WTC11 (cell line): Measurements from ENCODE around the gene OR8J3. TPM values are rescaled to one million over a fixed set of nuclear protein-coding genes. Genes with fewer than 3 reads are reported as not detected.

Experiments used
- ATAC-seq: fragments of 200-7000 bp; cut with Tn5 transposase; 2 replicates; pipeline ENCODE4 v1.10.0; 2021; ENCODE audit warnings: mild to moderate bottlenecking, moderate library complexity
- CTCF ChIA-PET: fragments of 300-600 bp; sonication (Branson Sonifier 250); formaldehyde crosslinking; loops from one replicate; lab custom pipeline; 2021; ENCODE audit warnings: antibody characterized with exemption; lab: Charles Lee
- POLR2A ChIA-PET: fragments of 350-600 bp; sonication (Branson Sonifier 250); formaldehyde crosslinking; loops from one replicate; lab custom pipeline; 2021; ENCODE audit warnings: antibody characterized with exemption; lab: Charles Lee
- DNase-seq: peaks from one replicate; pipeline ENCODE4 v3.0.0; 2021; ENCODE audit warnings: low spot score
- H3K27ac Mint-ChIP-seq: 2 replicates; pipeline ENCODE4 v1.8.0; 2021; ENCODE audit warnings: mixed read lengths
- H3K27me3 Mint-ChIP-seq: 2 replicates; pipeline ENCODE4 v1.8.0; 2021; ENCODE audit warnings: low read depth, mild to moderate bottlenecking, moderate library complexity, mixed read lengths
- H3K36me3 Mint-ChIP-seq: 2 replicates; pipeline ENCODE4 v1.8.0; 2021; ENCODE audit warnings: mixed read lengths
- H3K4me1 Mint-ChIP-seq: 2 replicates; pipeline ENCODE4 v1.8.0; 2022; ENCODE audit warnings: mixed read lengths
- H3K4me3 Mint-ChIP-seq: 2 replicates; pipeline ENCODE4 v1.8.0; 2021; ENCODE audit warnings: mild to moderate bottlenecking, moderate library complexity, mixed read lengths
- H3K9me3 Mint-ChIP-seq: 2 replicates; pipeline ENCODE4 v1.8.0; 2021; ENCODE audit warnings: mixed read lengths
- CBFB ChIP-seq: sonication (generic); formaldehyde crosslinking; IDR thresholded peaks from 2 replicates; pipeline ENCODE4 v1.8.1; 2022; ENCODE audit warnings: mild to moderate bottlenecking, low read depth, missing genetic modification reagents
- CREM ChIP-seq: sonication (generic); formaldehyde crosslinking; IDR thresholded peaks from 2 replicates; pipeline ENCODE4 v1.8.1; 2022; ENCODE audit warnings: mild to moderate bottlenecking, missing genetic modification reagents, moderate library complexity
- ESRRA ChIP-seq: sonication (generic); formaldehyde crosslinking; IDR thresholded peaks from 2 replicates; pipeline ENCODE4 v1.8.1; 2022; ENCODE audit warnings: mild to moderate bottlenecking, missing genetic modification reagents, borderline replicate concordance
- HMGA2 ChIP-seq: fragments of 250-450 bp; sonication (Bioruptor Pico); IDR thresholded peaks from 2 replicates; pipeline ENCODE4 v1.4.0; 2021; ENCODE audit warnings: mild to moderate bottlenecking, moderate library complexity
- MXD4 ChIP-seq: fragments of 250-450 bp; sonication (Bioruptor Pico); IDR thresholded peaks from 2 replicates; pipeline ENCODE4 v1.8.0; 2021; ENCODE audit warnings: mild to moderate bottlenecking, moderate library complexity, borderline replicate concordance
- MYBL2 ChIP-seq: sonication (generic); formaldehyde crosslinking; IDR thresholded peaks from 2 replicates; pipeline ENCODE4 v1.8.1; 2023; ENCODE audit warnings: mild to moderate bottlenecking, moderate library complexity, missing genetic modification reagents
- PRRX2 ChIP-seq: fragments of 250-450 bp; sonication (Bioruptor Pico); IDR thresholded peaks from 2 replicates; pipeline ENCODE4 v1.8.0; 2021; ENCODE audit warnings: mild to moderate bottlenecking
- SMAD4 ChIP-seq: sonication (generic); formaldehyde crosslinking; IDR thresholded peaks from 2 replicates; pipeline ENCODE4 v1.8.0; 2022; ENCODE audit warnings: mild to moderate bottlenecking, missing genetic modification reagents
- SP1 ChIP-seq: sonication (generic); formaldehyde crosslinking; conservative IDR thresholded peaks from 2 replicates; pipeline ENCODE4 v1.8.1; 2022; ENCODE audit warnings: missing genetic modification reagents
- TCF7 ChIP-seq: sonication (generic); formaldehyde crosslinking; IDR thresholded peaks from 2 replicates; pipeline ENCODE4 v1.8.0; 2022; ENCODE audit warnings: mild to moderate bottlenecking, low read depth, missing genetic modification reagents, moderate library complexity
- ZNF219 ChIP-seq: sonication (generic); formaldehyde crosslinking; IDR thresholded peaks from 2 replicates; pipeline ENCODE4 v1.8.0; 2023; ENCODE audit warnings: missing genetic modification reagents, mild to moderate bottlenecking, borderline replicate concordance
- ZNF416 ChIP-seq: fragments of 250-450 bp; sonication (Bioruptor Pico); IDR thresholded peaks from 2 replicates; pipeline ENCODE4 v1.9.0; 2021; ENCODE audit warnings: mild to moderate bottlenecking, inconsistent platforms
- total RNA-seq: library from RNA; stranded (reverse); gene quantifications from 3 replicates; pipeline ENCODE4 v1.2.3, GENCODE V29; 2021
- TF ChIP-seq, protein P1 (sequence below): sonication (generic); formaldehyde crosslinking; IDR thresholded peaks from 2 replicates; pipeline ENCODE4 v1.8.1; 2023; ENCODE audit warnings: mild to moderate bottlenecking, missing genetic modification reagents, moderate library complexity
- TF ChIP-seq, protein P2 (sequence below): fragments of 250-450 bp; sonication (Bioruptor Pico); IDR thresholded peaks from 2 replicates; pipeline ENCODE4 v2.1.2; 2022; ENCODE audit warnings: mild to moderate bottlenecking, moderate library complexity
- TF ChIP-seq, protein P3 (sequence below): sonication (generic); formaldehyde crosslinking; IDR thresholded peaks from 2 replicates; pipeline ENCODE4 v1.8.0; 2022; ENCODE audit warnings: mild to moderate bottlenecking, missing genetic modification reagents
- TF ChIP-seq, protein P4 (sequence below): sonication (generic); formaldehyde crosslinking; IDR thresholded peaks from 2 replicates; pipeline ENCODE4 v1.8.0; 2023; ENCODE audit warnings: missing genetic modification reagents, mild to moderate bottlenecking, borderline replicate concordance
- TF ChIP-seq, protein P5 (sequence below): sonication (generic); formaldehyde crosslinking; IDR thresholded peaks from 2 replicates; pipeline ENCODE4 v1.8.1; 2023; ENCODE audit warnings: mild to moderate bottlenecking, missing genetic modification reagents, borderline replicate concordance

Gene OR8J3
- total RNA-seq, 1 experiment from 2014 or later = not detected

DNA sequence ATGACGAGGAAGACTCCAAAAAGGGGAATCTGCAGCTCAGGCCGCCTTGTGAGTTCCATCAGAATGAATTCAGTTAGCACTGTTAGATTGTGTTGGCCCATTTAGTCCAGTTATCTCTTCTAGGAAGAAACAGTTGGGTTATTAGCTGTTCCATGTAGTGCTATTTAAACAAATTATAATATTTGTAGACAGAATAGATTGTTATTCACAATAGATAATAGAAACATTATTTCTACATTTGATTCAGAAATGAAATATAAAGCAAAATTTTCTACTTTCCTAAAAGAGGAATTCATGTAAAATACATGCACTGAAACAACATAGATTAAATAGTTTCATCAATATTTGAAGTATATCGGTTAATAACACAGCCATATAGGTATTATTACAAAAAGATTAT is 20.2 kb upstream of the OR8J3 start, which contains the start of gene OR8K5 (continued):
- TF ChIP-seq, protein P1, sequence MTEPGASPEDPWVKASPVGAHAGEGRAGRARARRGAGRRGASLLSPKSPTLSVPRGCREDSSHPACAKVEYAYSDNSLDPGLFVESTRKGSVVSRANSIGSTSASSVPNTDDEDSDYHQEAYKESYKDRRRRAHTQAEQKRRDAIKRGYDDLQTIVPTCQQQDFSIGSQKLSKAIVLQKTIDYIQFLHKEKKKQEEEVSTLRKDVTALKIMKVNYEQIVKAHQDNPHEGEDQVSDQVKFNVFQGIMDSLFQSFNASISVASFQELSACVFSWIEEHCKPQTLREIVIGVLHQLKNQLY = no peak
- no peak for TF ChIP-seq MXD4
- TF ChIP-seq, all 79 proteins: peak for 0

DNA sequence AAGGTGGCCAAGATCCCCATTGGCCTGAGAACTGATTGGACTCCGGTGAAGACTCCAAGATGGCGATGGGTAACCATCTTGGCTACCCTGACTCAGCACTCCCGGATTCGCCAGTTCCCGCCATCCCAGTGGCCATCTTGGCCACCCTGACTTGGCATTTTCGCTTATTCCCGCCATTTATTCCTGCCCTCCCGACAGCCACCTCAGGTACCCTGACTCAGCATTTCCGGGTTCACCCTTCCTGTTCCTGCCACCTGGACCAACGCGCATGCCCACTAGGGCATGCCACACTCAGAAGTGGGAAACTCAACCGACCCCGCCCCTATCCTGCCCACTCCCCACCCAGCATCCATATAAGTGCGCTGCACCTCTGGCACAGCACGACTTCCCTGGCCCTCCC is 12.3 kb upstream of the OR8J3 start:
- DNase-seq (no peak), ATAC-seq (no peak)
- H3K36me3 Mint-ChIP-seq = peaks cover 35% of the 10 kb centered on the region
- H3K4me1 Mint-ChIP-seq = no peaks in the 10 kb centered on the region
- no peak overlapping the region for H3K4me3 Mint-ChIP-seq
- no peaks in the 10 kb centered on the region for H3K27me3 Mint-ChIP-seq
- POLR2A ChIA-PET = no interaction called here
- peaks cover 72% of the 10 kb centered on the region for H3K9me3 Mint-ChIP-seq
- H3K27ac Mint-ChIP-seq = no peak overlapping the region
- CTCF ChIA-PET = no interaction called here
- TF ChIP-seq, protein P2, sequence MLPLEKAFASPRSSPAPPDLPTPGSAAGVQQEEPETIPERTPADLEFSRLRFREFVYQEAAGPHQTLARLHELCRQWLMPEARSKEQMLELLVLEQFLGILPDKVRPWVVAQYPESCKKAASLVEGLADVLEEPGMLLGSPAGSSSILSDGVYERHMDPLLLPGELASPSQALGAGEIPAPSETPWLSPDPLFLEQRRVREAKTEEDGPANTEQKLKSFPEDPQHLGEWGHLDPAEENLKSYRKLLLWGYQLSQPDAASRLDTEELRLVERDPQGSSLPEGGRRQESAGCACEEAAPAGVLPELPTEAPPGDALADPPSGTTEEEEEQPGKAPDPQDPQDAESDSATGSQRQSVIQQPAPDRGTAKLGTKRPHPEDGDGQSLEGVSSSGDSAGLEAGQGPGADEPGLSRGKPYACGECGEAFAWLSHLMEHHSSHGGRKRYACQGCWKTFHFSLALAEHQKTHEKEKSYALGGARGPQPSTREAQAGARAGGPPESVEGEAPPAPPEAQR (CRISPR knock-in tag) = no peak
- no peak for TF ChIP-seq MYBL2 (CRISPR knock-in tag)
- no peak for TF ChIP-seq PRRX2
- TF ChIP-seq ZNF416 (CRISPR knock-in tag) = no peak
- TF ChIP-seq, protein P3, sequence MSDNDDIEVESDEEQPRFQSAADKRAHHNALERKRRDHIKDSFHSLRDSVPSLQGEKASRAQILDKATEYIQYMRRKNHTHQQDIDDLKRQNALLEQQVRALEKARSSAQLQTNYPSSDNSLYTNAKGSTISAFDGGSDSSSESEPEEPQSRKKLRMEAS (CRISPR knock-in tag) = no peak
- TF ChIP-seq ESRRA (CRISPR knock-in tag) = no peak
- TF ChIP-seq, protein P4, sequence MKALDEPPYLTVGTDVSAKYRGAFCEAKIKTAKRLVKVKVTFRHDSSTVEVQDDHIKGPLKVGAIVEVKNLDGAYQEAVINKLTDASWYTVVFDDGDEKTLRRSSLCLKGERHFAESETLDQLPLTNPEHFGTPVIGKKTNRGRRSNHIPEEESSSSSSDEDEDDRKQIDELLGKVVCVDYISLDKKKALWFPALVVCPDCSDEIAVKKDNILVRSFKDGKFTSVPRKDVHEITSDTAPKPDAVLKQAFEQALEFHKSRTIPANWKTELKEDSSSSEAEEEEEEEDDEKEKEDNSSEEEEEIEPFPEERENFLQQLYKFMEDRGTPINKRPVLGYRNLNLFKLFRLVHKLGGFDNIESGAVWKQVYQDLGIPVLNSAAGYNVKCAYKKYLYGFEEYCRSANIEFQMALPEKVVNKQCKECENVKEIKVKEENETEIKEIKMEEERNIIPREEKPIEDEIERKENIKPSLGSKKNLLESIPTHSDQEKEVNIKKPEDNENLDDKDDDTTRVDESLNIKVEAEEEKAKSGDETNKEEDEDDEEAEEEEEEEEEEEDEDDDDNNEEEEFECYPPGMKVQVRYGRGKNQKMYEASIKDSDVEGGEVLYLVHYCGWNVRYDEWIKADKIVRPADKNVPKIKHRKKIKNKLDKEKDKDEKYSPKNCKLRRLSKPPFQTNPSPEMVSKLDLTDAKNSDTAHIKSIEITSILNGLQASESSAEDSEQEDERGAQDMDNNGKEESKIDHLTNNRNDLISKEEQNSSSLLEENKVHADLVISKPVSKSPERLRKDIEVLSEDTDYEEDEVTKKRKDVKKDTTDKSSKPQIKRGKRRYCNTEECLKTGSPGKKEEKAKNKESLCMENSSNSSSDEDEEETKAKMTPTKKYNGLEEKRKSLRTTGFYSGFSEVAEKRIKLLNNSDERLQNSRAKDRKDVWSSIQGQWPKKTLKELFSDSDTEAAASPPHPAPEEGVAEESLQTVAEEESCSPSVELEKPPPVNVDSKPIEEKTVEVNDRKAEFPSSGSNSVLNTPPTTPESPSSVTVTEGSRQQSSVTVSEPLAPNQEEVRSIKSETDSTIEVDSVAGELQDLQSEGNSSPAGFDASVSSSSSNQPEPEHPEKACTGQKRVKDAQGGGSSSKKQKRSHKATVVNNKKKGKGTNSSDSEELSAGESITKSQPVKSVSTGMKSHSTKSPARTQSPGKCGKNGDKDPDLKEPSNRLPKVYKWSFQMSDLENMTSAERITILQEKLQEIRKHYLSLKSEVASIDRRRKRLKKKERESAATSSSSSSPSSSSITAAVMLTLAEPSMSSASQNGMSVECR (CRISPR knock-in tag) = no peak
- TF ChIP-seq SMAD4 (CRISPR knock-in tag) = no peak
- TF ChIP-seq CREM = no peak
- no peak for TF ChIP-seq ZNF219
- no peak for TF ChIP-seq CBFB (CRISPR knock-in tag)
- TF ChIP-seq, protein P5, sequence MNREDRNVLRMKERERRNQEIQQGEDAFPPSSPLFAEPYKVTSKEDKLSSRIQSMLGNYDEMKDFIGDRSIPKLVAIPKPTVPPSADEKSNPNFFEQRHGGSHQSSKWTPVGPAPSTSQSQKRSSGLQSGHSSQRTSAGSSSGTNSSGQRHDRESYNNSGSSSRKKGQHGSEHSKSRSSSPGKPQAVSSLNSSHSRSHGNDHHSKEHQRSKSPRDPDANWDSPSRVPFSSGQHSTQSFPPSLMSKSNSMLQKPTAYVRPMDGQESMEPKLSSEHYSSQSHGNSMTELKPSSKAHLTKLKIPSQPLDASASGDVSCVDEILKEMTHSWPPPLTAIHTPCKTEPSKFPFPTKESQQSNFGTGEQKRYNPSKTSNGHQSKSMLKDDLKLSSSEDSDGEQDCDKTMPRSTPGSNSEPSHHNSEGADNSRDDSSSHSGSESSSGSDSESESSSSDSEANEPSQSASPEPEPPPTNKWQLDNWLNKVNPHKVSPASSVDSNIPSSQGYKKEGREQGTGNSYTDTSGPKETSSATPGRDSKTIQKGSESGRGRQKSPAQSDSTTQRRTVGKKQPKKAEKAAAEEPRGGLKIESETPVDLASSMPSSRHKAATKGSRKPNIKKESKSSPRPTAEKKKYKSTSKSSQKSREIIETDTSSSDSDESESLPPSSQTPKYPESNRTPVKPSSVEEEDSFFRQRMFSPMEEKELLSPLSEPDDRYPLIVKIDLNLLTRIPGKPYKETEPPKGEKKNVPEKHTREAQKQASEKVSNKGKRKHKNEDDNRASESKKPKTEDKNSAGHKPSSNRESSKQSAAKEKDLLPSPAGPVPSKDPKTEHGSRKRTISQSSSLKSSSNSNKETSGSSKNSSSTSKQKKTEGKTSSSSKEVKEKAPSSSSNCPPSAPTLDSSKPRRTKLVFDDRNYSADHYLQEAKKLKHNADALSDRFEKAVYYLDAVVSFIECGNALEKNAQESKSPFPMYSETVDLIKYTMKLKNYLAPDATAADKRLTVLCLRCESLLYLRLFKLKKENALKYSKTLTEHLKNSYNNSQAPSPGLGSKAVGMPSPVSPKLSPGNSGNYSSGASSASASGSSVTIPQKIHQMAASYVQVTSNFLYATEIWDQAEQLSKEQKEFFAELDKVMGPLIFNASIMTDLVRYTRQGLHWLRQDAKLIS = no peak
- TF ChIP-seq HMGA2 (CRISPR knock-in tag) = no peak
- TF ChIP-seq SP1 (CRISPR knock-in tag) = no peak
- no peak for TF ChIP-seq TCF7 (CRISPR knock-in tag)
